ENCODE results near the gene SLC25A33.

SLC25A33 gene

GRCh38 chr1:9520411-9520810 lies 18.9 kb upstream of the SLC25A33 start:
- no peak for DNase-seq (ENCODE audit: low read depth)
- TF ChIP-seq CTCF (IDR thresholded peaks at IDR 0.05; ENCODE audit: insufficient read depth, low read depth, low read length, missing control alignments) = no peak
- no peak overlapping the region for H3K4me3 ChIP-seq (ENCODE audit: low read depth, low read length)

GRCh38 chr1:9529190-9529589 lies 10.1 kb upstream of the SLC25A33 start:
- DNase-seq (ENCODE audit: low read depth) = peak; percentile 41
- no peak overlapping the region for H3K4me3 ChIP-seq (ENCODE audit: low read depth, low read length)
- TF ChIP-seq CTCF (IDR thresholded peaks at IDR 0.05; ENCODE audit: insufficient read depth, low read depth, low read length, missing control alignments) = no peak

GRCh38 chr1:9530320-9530719 lies 8.9 kb upstream of the SLC25A33 start:
- TF ChIP-seq CTCF (IDR thresholded peaks at IDR 0.05; ENCODE audit: insufficient read depth, low read depth, low read length, missing control alignments) = no peak
- DNase-seq (ENCODE audit: low read depth) = no peak
- no peak overlapping the region for H3K4me3 ChIP-seq (ENCODE audit: low read depth, low read length)

GRCh38 chr1:9534953-9535352 lies 4.3 kb upstream of the SLC25A33 start:
- TF ChIP-seq CTCF (IDR thresholded peaks at IDR 0.05; ENCODE audit: insufficient read depth, low read depth, low read length, missing control alignments) = no peak
- H3K4me3 ChIP-seq (ENCODE audit: low read depth, low read length) = no peak overlapping the region
- no peak for DNase-seq (ENCODE audit: low read depth)

GRCh38 chr1:9536301-9536700 lies 3.0 kb upstream of the SLC25A33 start:
- no peak for DNase-seq (ENCODE audit: low read depth)
- no peak overlapping the region for H3K4me3 ChIP-seq (ENCODE audit: low read depth, low read length)
- TF ChIP-seq CTCF (IDR thresholded peaks at IDR 0.05; ENCODE audit: insufficient read depth, low read depth, low read length, missing control alignments) = no peak

DNA sequence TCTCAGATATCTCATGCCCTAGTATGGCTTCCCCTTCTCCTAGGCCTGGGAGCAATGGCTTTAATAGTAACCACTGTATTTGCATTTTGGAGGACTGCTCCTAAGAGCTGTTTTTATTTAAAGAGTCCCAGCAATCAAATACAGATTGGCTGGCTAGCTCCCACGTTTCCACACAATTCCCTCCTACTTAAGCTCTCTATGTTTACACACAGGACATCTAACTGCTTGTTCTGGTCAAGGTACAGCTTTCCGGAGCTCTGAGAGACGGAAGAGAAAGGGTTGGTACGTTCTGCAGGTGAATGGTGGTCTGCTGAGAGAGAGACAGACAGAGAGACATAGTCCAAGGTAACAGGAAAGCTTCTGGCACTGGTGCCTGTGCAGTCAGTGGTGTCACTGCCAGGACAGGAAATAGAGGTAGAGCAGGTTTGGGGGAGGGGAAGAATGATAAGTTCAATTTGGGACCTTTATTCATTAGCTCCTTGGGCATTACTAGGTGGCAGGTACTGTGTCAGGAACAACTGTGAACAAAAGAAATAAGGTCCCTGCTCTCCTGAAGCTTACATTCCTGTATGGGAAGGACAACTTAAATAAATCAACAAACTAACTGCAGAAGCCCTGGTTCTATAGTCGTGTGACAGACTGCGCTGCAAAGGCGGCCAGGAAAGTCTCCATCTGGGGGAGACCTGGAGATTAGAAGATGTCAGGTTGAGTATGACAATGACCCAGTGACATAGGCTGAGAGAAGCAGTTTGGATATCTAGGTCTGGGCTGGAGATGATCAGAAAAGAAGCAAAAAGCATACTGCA lies 1.2 kb upstream of the SLC25A33 start:
- no peak overlapping the region for H3K4me3 ChIP-seq (ENCODE audit: low read depth, low read length)
- no peak for TF ChIP-seq CTCF (IDR thresholded peaks at IDR 0.05; ENCODE audit: insufficient read depth, low read depth, low read length, missing control alignments)
- no peak for DNase-seq (ENCODE audit: low read depth)

DNA sequence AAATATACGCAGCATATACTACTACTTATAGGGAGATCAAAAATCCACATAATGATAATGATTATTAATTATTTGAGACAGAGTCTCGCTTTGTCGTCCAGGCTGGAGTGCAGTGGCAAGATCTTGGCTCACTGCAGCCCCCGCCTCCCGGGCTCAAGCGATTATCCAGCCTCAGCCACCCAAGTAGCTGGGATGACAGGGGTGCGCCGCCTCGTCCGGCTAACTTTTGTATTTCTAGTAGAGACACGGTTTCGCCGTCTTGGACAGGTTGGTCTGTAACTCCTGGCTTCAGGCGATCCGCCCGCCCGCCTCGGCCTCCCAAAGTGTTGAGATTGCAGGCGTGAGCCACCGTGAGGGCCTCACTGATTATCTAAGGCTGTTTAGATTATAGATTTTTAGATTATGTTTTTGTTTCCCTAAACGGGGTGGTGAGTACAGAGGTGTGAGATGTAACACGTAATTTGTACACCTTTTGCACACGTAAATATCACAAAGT lies 548 bp upstream of the SLC25A33 start:
- H3K4me3 ChIP-seq (ENCODE audit: low read depth, low read length) = peak overlapping the region; percentile 16
- no peak for DNase-seq (ENCODE audit: low read depth)
- no peak for TF ChIP-seq CTCF (IDR thresholded peaks at IDR 0.05; ENCODE audit: insufficient read depth, low read depth, low read length, missing control alignments)
